ENCODE measurements around the gene MAGEA12. TPM values are rescaled to one million over a fixed set of nuclear protein-coding genes. Genes with fewer than 3 reads are reported as not detected.
"Not testable (repeated sequence)": the region's sequence is repeated elsewhere in the genome, so short reads cannot be mapped to it uniquely, and the experiment has no call there.

MAGEA12 gene
- polyA plus RNA-seq, 4 donors: not detected

GRCh38 chrX:152759544-152759943 lies 26.0 kb downstream of the MAGEA12 start:
- not testable (repeated sequence) for DNase-seq (ENCODE audit: low read depth in 4 of 4, low spot score in 3 of 4)

- not testable (repeated sequence) for DNase-seq (ENCODE audit: low read depth in 4 of 4, low spot score in 3 of 4)
Observed at GRCh38 chrX:152761582-152761981, 28.0 kb downstream of the MAGEA12 start.

- not testable (repeated sequence) for DNase-seq (ENCODE audit: low read depth in 4 of 4, low spot score in 3 of 4)
Observed at GRCh38 chrX:152766562-152766961, 33.0 kb downstream of the MAGEA12 start.

DNA sequence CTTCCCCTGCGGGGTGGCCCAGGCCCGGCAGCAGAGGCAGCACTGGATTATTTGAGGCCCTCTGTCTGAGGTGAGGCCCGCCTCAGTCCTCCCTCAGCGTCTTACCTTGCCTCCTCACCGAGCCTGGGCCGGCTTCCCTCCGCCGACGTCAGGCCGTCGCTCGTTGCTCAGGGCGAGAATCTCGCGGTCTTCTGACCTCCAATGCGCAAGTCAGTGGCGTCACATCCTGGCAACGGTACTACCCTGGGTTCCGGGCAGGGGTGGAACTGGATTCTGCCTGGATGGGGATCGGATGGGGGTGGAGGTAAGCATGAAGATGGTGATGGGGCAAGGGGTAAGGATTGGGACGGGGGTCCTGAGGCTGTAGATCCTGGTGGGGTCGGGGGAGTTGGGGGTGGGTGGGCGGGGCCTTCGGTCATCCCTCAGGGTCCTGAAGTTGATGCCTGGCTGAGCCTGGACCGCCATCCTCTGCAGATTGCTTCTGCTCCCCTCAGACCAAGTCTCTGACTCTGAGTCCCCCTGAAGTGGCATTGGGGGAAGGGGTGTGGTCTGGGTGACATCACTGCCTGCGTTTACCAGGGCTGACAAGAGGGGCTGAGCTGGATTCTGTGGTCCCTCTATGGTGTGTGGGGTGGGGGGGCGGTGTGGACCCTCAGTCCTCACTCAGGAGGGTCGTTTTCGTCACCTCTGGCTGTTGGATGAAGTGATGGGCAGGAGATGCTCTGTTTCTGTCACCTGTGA lies 36.2 kb downstream of the MAGEA12 start, which contains the start of gene MAGEA6:
TSS of gene MAGEA6 (minus strand) at position 141 of the 741 bp plus-strand sequence. CDS start 2,039 bp downstream, outside the sequence.
- not testable (repeated sequence) for DNase-seq (ENCODE audit: low read depth in 4 of 4, low spot score in 3 of 4)

DNA sequence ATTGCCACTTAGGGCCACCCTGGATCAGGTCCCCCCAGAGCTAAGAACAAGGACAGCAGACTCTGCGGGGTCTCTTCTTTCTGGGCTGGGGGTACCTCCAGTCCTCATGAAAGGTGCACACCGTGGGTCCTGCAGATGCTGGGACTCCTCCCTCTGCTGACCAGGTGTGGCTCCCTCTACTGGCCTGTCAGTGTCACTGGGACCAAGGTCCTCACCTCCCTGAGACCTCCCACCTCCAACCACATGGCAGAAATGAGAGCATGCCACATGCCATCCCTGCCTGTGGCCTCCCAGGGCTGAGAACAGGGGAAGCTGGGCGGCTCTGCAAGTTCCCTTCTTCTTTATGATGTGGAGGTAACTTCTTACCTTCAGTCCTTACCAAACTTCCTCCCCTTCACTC lies 53.5 kb downstream of the MAGEA12 start:
- not testable (repeated sequence) for DNase-seq (ENCODE audit: low read depth in 4 of 4, low spot score in 3 of 4)

Other genes with a start within 250 kb of the MAGEA12 start
- gene GABRQ, start 95.9 kb upstream of the MAGEA12 start, polyA plus RNA-seq (ENCODE audit: insufficient read length in 4 of 4): 1 to 10 TPM; 1.1 to 3.3 (median 1.8) TPM
- gene MAGEA3, start 35.0 kb upstream of the MAGEA12 start, polyA plus RNA-seq (ENCODE audit: insufficient read length in 4 of 4): not detected
- gene CSAG2, start 24.5 kb upstream of the MAGEA12 start, polyA plus RNA-seq (ENCODE audit: insufficient read length in 4 of 4): not detected
- gene MAGEA2B, start 19.1 kb upstream of the MAGEA12 start, polyA plus RNA-seq (ENCODE audit: insufficient read length in 4 of 4): not detected
- not detected for gene CSAG1, start within 50 bp of the MAGEA12 start, polyA plus RNA-seq (ENCODE audit: insufficient read length in 4 of 4)
- not detected for gene MAGEA2, start 20.1 kb downstream of the MAGEA12 start, polyA plus RNA-seq (ENCODE audit: insufficient read length in 4 of 4)
- gene CSAG3, start 25.5 kb downstream of the MAGEA12 start, polyA plus RNA-seq (ENCODE audit: insufficient read length in 4 of 4): not detected
- not detected for gene MAGEA6, start 35.9 kb downstream of the MAGEA12 start, polyA plus RNA-seq (ENCODE audit: insufficient read length in 4 of 4)
- 100 to 1,000 TPM in 3 of 4 donors, 10 to 100 TPM in 1; 74.6 to 141 (median 113) TPM for gene CETN2, start 97.0 kb downstream of the MAGEA12 start, polyA plus RNA-seq (ENCODE audit: insufficient read length in 4 of 4)
- gene NSDHL, start 97.3 kb downstream of the MAGEA12 start, polyA plus RNA-seq (ENCODE audit: insufficient read length in 4 of 4): 10 to 100 TPM; 20.1 to 33.7 (median 27.5) TPM
- gene ZNF185, start 164.3 kb downstream of the MAGEA12 start, polyA plus RNA-seq (ENCODE audit: insufficient read length in 4 of 4): 10 to 100 TPM; 35.3 to 54.9 (median 43.0) TPM